ENCODE data around the gene MINDY2.
"Not testable (repeated sequence)": the region's sequence is repeated elsewhere in the genome, so short reads cannot be mapped to it uniquely, and the experiment has no call there.

MINDY2 gene

GRCh38 chr15:58797505-58797904 is 26.4 kb downstream of the MINDY2 start:
- Histone ChIP-seq H3K4me1 (ENCODE audit: control insufficient read depth, insufficient read depth, low read length, poor library complexity, severe bottlenecking) (peaks cover 4% of the 10 kb centered on the region), H3K4me3 (ENCODE audit: insufficient read depth, low read depth, low read length, poor library complexity, severe bottlenecking) (no peak overlapping the region), H3K36me3 (ENCODE audit: control insufficient read depth, insufficient read depth, low read length) (no peaks in the 10 kb centered on the region), H3K27me3 (replicated peaks; ENCODE audit: control insufficient read depth, insufficient read depth, low read length, poor library complexity, severe bottlenecking) (no peaks in the 10 kb centered on the region), H3K9me3 (ENCODE audit: control insufficient read depth, low read length) (no peaks in the 10 kb centered on the region), H3K27ac (ENCODE audit: insufficient read depth, low read length, poor library complexity, severe bottlenecking) (no peak overlapping the region)
- no peak for DNase-seq

GRCh38 chr15:58805095-58805494 is 34.0 kb downstream of the MINDY2 start:
- H3K27me3 ChIP-seq (replicated peaks; ENCODE audit: control insufficient read depth, insufficient read depth, low read length, poor library complexity, severe bottlenecking), result no peaks in the 10 kb centered on the region
- peaks cover 4% of the 10 kb centered on the region for H3K4me1 ChIP-seq (ENCODE audit: control insufficient read depth, insufficient read depth, low read length, poor library complexity, severe bottlenecking)
- no peak overlapping the region for H3K4me3 ChIP-seq (ENCODE audit: insufficient read depth, low read depth, low read length, poor library complexity, severe bottlenecking)
- H3K36me3 ChIP-seq (ENCODE audit: control insufficient read depth, insufficient read depth, low read length), result peaks cover 1% of the 10 kb centered on the region
- no peak for DNase-seq
- H3K27ac ChIP-seq (ENCODE audit: insufficient read depth, low read length, poor library complexity, severe bottlenecking), result no peak overlapping the region
- H3K9me3 ChIP-seq (ENCODE audit: control insufficient read depth, low read length), result no peaks in the 10 kb centered on the region

- H3K27me3 ChIP-seq (replicated peaks; ENCODE audit: control insufficient read depth, insufficient read depth, low read length, poor library complexity, severe bottlenecking); DNase-seq; H3K4me1 ChIP-seq (ENCODE audit: control insufficient read depth, insufficient read depth, low read length, poor library complexity, severe bottlenecking); H3K9me3 ChIP-seq (ENCODE audit: control insufficient read depth, low read length); H3K27ac ChIP-seq (ENCODE audit: insufficient read depth, low read length, poor library complexity, severe bottlenecking); H3K36me3 ChIP-seq (ENCODE audit: control insufficient read depth, insufficient read depth, low read length); H3K4me3 ChIP-seq (ENCODE audit: insufficient read depth, low read depth, low read length, poor library complexity, severe bottlenecking): not testable (repeated sequence)
Observed at GRCh38 chr15:58823267-58823666, 52.2 kb downstream of the MINDY2 start.

GRCh38 chr15:58830556-58830955 is 59.5 kb downstream of the MINDY2 start:
- no peaks in the 10 kb centered on the region for H3K9me3 ChIP-seq (ENCODE audit: control insufficient read depth, low read length)
- no peaks in the 10 kb centered on the region for H3K27me3 ChIP-seq (replicated peaks; ENCODE audit: control insufficient read depth, insufficient read depth, low read length, poor library complexity, severe bottlenecking)
- DNase-seq, result no peak
- no peak overlapping the region for H3K27ac ChIP-seq (ENCODE audit: insufficient read depth, low read length, poor library complexity, severe bottlenecking)
- no peaks in the 10 kb centered on the region for H3K4me1 ChIP-seq (ENCODE audit: control insufficient read depth, insufficient read depth, low read length, poor library complexity, severe bottlenecking)
- H3K36me3 ChIP-seq (ENCODE audit: control insufficient read depth, insufficient read depth, low read length), result peaks cover 5% of the 10 kb centered on the region
- H3K4me3 ChIP-seq (ENCODE audit: insufficient read depth, low read depth, low read length, poor library complexity, severe bottlenecking), result no peak overlapping the region

GRCh38 chr15:58833681-58834426 is 62.8 kb downstream of the MINDY2 start:
- not testable (repeated sequence) for H3K9me3 ChIP-seq (ENCODE audit: control insufficient read depth, low read length); H3K4me1 ChIP-seq (ENCODE audit: control insufficient read depth, insufficient read depth, low read length, poor library complexity, severe bottlenecking); H3K27ac ChIP-seq (ENCODE audit: insufficient read depth, low read length, poor library complexity, severe bottlenecking); H3K27me3 ChIP-seq (replicated peaks; ENCODE audit: control insufficient read depth, insufficient read depth, low read length, poor library complexity, severe bottlenecking); DNase-seq; H3K36me3 ChIP-seq (ENCODE audit: control insufficient read depth, insufficient read depth, low read length); H3K4me3 ChIP-seq (ENCODE audit: insufficient read depth, low read depth, low read length, poor library complexity, severe bottlenecking)

GRCh38 chr15:58839485-58839884 is 68.4 kb downstream of the MINDY2 start:
- no peaks in the 10 kb centered on the region for H3K27me3 ChIP-seq (replicated peaks; ENCODE audit: control insufficient read depth, insufficient read depth, low read length, poor library complexity, severe bottlenecking)
- no peak overlapping the region for H3K27ac ChIP-seq (ENCODE audit: insufficient read depth, low read length, poor library complexity, severe bottlenecking)
- peaks cover 4% of the 10 kb centered on the region for H3K36me3 ChIP-seq (ENCODE audit: control insufficient read depth, insufficient read depth, low read length)
- H3K4me3 ChIP-seq (ENCODE audit: insufficient read depth, low read depth, low read length, poor library complexity, severe bottlenecking), result no peak overlapping the region
- no peaks in the 10 kb centered on the region for H3K9me3 ChIP-seq (ENCODE audit: control insufficient read depth, low read length)
- H3K4me1 ChIP-seq (ENCODE audit: control insufficient read depth, insufficient read depth, low read length, poor library complexity, severe bottlenecking), result no peaks in the 10 kb centered on the region
- no peak for DNase-seq

GRCh38 chr15:58840048-58840447 is 68.9 kb downstream of the MINDY2 start:
- Histone ChIP-seq H3K27ac (ENCODE audit: insufficient read depth, low read length, poor library complexity, severe bottlenecking) (no peak overlapping the region), H3K36me3 (ENCODE audit: control insufficient read depth, insufficient read depth, low read length) (peaks cover 4% of the 10 kb centered on the region), H3K27me3 (replicated peaks; ENCODE audit: control insufficient read depth, insufficient read depth, low read length, poor library complexity, severe bottlenecking) (no peaks in the 10 kb centered on the region), H3K4me3 (ENCODE audit: insufficient read depth, low read depth, low read length, poor library complexity, severe bottlenecking) (no peak overlapping the region), H3K9me3 (ENCODE audit: control insufficient read depth, low read length) (no peaks in the 10 kb centered on the region), H3K4me1 (ENCODE audit: control insufficient read depth, insufficient read depth, low read length, poor library complexity, severe bottlenecking) (no peaks in the 10 kb centered on the region)
- no peak for DNase-seq

- DNase-seq, result no peak
- peaks cover 7% of the 10 kb centered on the region for H3K36me3 ChIP-seq (ENCODE audit: control insufficient read depth, insufficient read depth, low read length)
Observed at GRCh38 chr15:58842713-58843396, 71.8 kb downstream of the MINDY2 start.

GRCh38 chr15:58851205-58851604 is 80.1 kb downstream of the MINDY2 start:
- H3K36me3 ChIP-seq (ENCODE audit: control insufficient read depth, insufficient read depth, low read length); DNase-seq; H3K4me3 ChIP-seq (ENCODE audit: insufficient read depth, low read depth, low read length, poor library complexity, severe bottlenecking); H3K27ac ChIP-seq (ENCODE audit: insufficient read depth, low read length, poor library complexity, severe bottlenecking); H3K9me3 ChIP-seq (ENCODE audit: control insufficient read depth, low read length); H3K27me3 ChIP-seq (replicated peaks; ENCODE audit: control insufficient read depth, insufficient read depth, low read length, poor library complexity, severe bottlenecking); H3K4me1 ChIP-seq (ENCODE audit: control insufficient read depth, insufficient read depth, low read length, poor library complexity, severe bottlenecking): not testable (repeated sequence)

More at GRCh38 chr15:58842713-58843396, 71.8 kb downstream of the MINDY2 start:
- Histone ChIP-seq H3K9me3 (ENCODE audit: control insufficient read depth, low read length) (no peaks in the 10 kb centered on the region), H3K4me1 (ENCODE audit: control insufficient read depth, insufficient read depth, low read length, poor library complexity, severe bottlenecking) (no peaks in the 10 kb centered on the region), H3K4me3 (ENCODE audit: insufficient read depth, low read depth, low read length, poor library complexity, severe bottlenecking) (no peak overlapping the region), H3K27me3 (replicated peaks; ENCODE audit: control insufficient read depth, insufficient read depth, low read length, poor library complexity, severe bottlenecking) (no peaks in the 10 kb centered on the region), H3K27ac (ENCODE audit: insufficient read depth, low read length, poor library complexity, severe bottlenecking) (no peak overlapping the region)

- Histone ChIP-seq H3K27ac (ENCODE audit: insufficient read depth, low read length, poor library complexity, severe bottlenecking) (no peak overlapping the region), H3K36me3 (ENCODE audit: control insufficient read depth, insufficient read depth, low read length) (peaks cover 9% of the 10 kb centered on the region), H3K4me3 (ENCODE audit: insufficient read depth, low read depth, low read length, poor library complexity, severe bottlenecking) (no peak overlapping the region), H3K27me3 (replicated peaks; ENCODE audit: control insufficient read depth, insufficient read depth, low read length, poor library complexity, severe bottlenecking) (no peaks in the 10 kb centered on the region), H3K9me3 (ENCODE audit: control insufficient read depth, low read length) (no peaks in the 10 kb centered on the region), H3K4me1 (ENCODE audit: control insufficient read depth, insufficient read depth, low read length, poor library complexity, severe bottlenecking) (no peaks in the 10 kb centered on the region)
- DNase-seq, result no peak
Observed at GRCh38 chr15:58852347-58852746, 81.2 kb downstream of the MINDY2 start.

All from effector memory CD4-positive, alpha-beta T cell (primary cell).